ENCODE measurements around the gene DAPK2. TPM values are rescaled to one million over a fixed set of nuclear protein-coding genes. Genes with fewer than 3 reads are reported as not detected.

DAPK2 gene
- polyA plus RNA-seq, 2 of the 4 experiments (the other 2 are of a cell fraction): 3.1 to 4.8 TPM

GRCh38 chr15:64051407-64052259 is 5.3 kb upstream of the DAPK2 start:
- no peaks in the 10 kb centered on the region for H3K9me3 ChIP-seq
- H3K4me3 ChIP-seq: no peak overlapping the region
- WGBS (ENCODE audit: missing lambda C conversion rate): 74% methylated on average over 6 of the region's 6 CpGs
- H3K4me2 ChIP-seq: peak overlapping the region; percentile 43; the same call in 1 of the 3 replicates
- peak overlapping the region in 1 of 2 experiments; percentile 61; a peak in 3 of 6 replicates for H3K27ac ChIP-seq
- peaks cover 26% of the 10 kb centered on the region for H3K4me1 ChIP-seq
- TF ChIP-seq NFE2L2 (conservative IDR thresholded peaks at IDR 0.05; ENCODE audit: low read length) (no peak), ESRRA (IDR thresholded peaks at IDR 0.05; ENCODE audit: borderline replicate concordance, low read length) (no peak), EHF (CRISPR knock-in tag; IDR thresholded peaks at IDR 0.05) (no peak), HMGXB4 (CRISPR knock-in tag; IDR thresholded peaks at IDR 0.05; ENCODE audit: borderline replicate concordance) (no peak), CEBPB (IDR thresholded peaks at IDR 0.05) (no peak), ZNF302 (CRISPR knock-in tag; IDR thresholded peaks at IDR 0.05) (no peak), ATOH8 (CRISPR knock-in tag; IDR thresholded peaks at IDR 0.05; ENCODE audit: low read depth) (no peak), RNF2 (IDR thresholded peaks at IDR 0.05; ENCODE audit: borderline replicate concordance, low read depth) (no peak), RAD21 (conservative IDR thresholded peaks at IDR 0.05 in 1 of 2, IDR thresholded peaks at IDR 0.05 in 1 of 2) (no peak), EP300 (IDR thresholded peaks at IDR 0.05) (no peak), MAX (IDR thresholded peaks at IDR 0.05) (no peak), BHLHE40 (IDR thresholded peaks at IDR 0.05; ENCODE audit: low read depth, low read length) (no peak), HES2 (IDR thresholded peaks at IDR 0.05) (no peak)
- ChIA-PET POLR2A (no interaction called here), CTCF (interaction anchor here (0.6 to 15.1 kb wide), 6 partner anchors 11 to 780 kb away, joined by 3 to 173 read pairs (median 12); no protein-coding TSS in a partner anchor)
- ATAC-seq: no peak
- DNase-seq (ENCODE audit: low read depth in 1 of 2, low spot score in 1 of 2): no peak
- no peak for FAIRE-seq

- Histone ChIP-seq H3K4me1 (peaks cover 26% of the 10 kb centered on the region), H3K4me2 (peak overlapping the region; percentile 43), H3K4me3 (no peak overlapping the region), H3K9me3 (no peaks in the 10 kb centered on the region), H3K27ac (peak overlapping the region in 1 of 2 experiments; percentile 61; a peak in 3 of 6 replicates)
- DNase-seq (ENCODE audit: low read depth in 1 of 2, low spot score in 1 of 2) (no peak), FAIRE-seq (no peak), ATAC-seq (no peak)
- ChIA-PET POLR2A (no interaction called here), CTCF (interaction anchor here (0.6 to 15.1 kb wide), 6 partner anchors 10 to 779 kb away, joined by 3 to 173 read pairs (median 12); no protein-coding TSS in a partner anchor)
- 95% methylated on average over 2 of the region's 2 CpGs for WGBS (ENCODE audit: missing lambda C conversion rate)
- TF ChIP-seq KDM1A (IDR thresholded peaks at IDR 0.05; ENCODE audit: low read depth): 0 out of 2 replicates have a peak, but pooled peaks have one; percentile 60
- TF ChIP-seq ATOH8 (CRISPR knock-in tag; IDR thresholded peaks at IDR 0.05; ENCODE audit: low read depth): no peak
These were observed 4.8 kb upstream of the DAPK2 start for GRCh38 chr15:64051093-64051402.

- no peak for FAIRE-seq
- ChIA-PET POLR2A (no interaction called here), CTCF (interaction anchor here (0.6 to 15.1 kb wide), 7 partner anchors 10 to 779 kb away, joined by 3 to 173 read pairs (median 12); no protein-coding TSS in a partner anchor)
- ATAC-seq: peak in 1 of 2 experiments; percentile 60; a peak in 3 of 6 replicates
- Histone ChIP-seq H3K27ac (peak overlapping the region in 1 of 2 experiments; percentile 61; a peak in 4 of 6 replicates), H3K4me1 (peaks cover 29% of the 10 kb centered on the region), H3K9me3 (no peaks in the 10 kb centered on the region), H3K4me2 (peak overlapping the region; percentile 43), H3K4me3 (no peak overlapping the region)
- 37% methylated on average over 7 of the region's 8 CpGs for WGBS (ENCODE audit: missing lambda C conversion rate)
- peak; percentile 52 to 79 for DNase-seq (ENCODE audit: low read depth in 1 of 2, low spot score in 1 of 2)
- no peak for TF ChIP-seq TP53 (CRISPR knock-in tag; IDR thresholded peaks at IDR 0.05)
- no peak for TF ChIP-seq RARB (CRISPR knock-in tag; IDR thresholded peaks at IDR 0.05)
- TF ChIP-seq CHD2 (IDR thresholded peaks at IDR 0.05; ENCODE audit: low read length, partially characterized antibody): peak; percentile 36
- TF ChIP-seq USF2 (IDR thresholded peaks at IDR 0.05): no peak
- TF ChIP-seq JUN (IDR thresholded peaks at IDR 0.05): 0 out of 5 replicates have a peak, but pooled peaks of 1 of the 2 experiments have one; percentile 31
- TF ChIP-seq MAX (IDR thresholded peaks at IDR 0.05): 0 out of 2 replicates have a peak, but pooled peaks have one; percentile 40
- TF ChIP-seq ZSCAN20 (CRISPR knock-in tag; IDR thresholded peaks at IDR 0.05): no peak
- TF ChIP-seq RAD21 (conservative IDR thresholded peaks at IDR 0.05 in 1 of 2, IDR thresholded peaks at IDR 0.05 in 1 of 2): 0 out of 5 replicates have a peak, but pooled peaks of 1 of the 2 experiments have one; percentile 11
- no peak for TF ChIP-seq FOSL2 (IDR thresholded peaks at IDR 0.05)
- 0 out of 2 replicates have a peak, but pooled peaks have one; percentile 12 for TF ChIP-seq FOSL2 (CRISPR knock-in tag; IDR thresholded peaks at IDR 0.05)
- no peak for TF ChIP-seq PBX3 (IDR thresholded peaks at IDR 0.05)
These were observed 4.2 kb upstream of the DAPK2 start for GRCh38 chr15:64050281-64051092.

All from A549 (cell line).